HG02938 (cell line): Measurements from ENCODE around the gene CASP7.
"Not testable (repeated sequence)": the region's sequence is repeated elsewhere in the genome, so short reads cannot be mapped to it uniquely, and the experiment has no call there.

ENCODE experiments used
- ATAC-seq: cut with Tn5 transposase; IDR thresholded peaks from one replicate; pipeline ENCODE4 v1.9.1; 2021; ENCODE audit warnings: mild to moderate bottlenecking, moderate library complexity; ENCODE audit not compliant: unreplicated experiment

Gene CASP7

DNA sequence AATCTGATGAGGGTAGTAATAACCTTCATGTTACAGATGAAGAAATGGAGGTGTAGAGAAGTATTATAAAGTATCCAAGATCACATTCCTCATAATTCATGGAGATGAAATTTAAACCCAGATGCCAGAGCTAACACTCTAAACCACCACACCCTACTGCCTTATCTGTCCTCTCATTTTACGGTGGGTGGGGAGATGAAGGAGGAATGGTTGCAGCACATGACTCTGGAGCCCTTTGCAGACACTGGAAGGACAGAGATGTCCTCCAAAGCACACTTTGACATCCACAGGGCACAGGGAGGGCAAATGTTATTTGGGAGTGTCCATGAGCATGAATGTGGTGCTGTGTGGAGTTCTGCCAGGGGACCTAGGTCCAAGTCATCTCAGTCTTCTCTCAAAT lies 72.8 kb downstream of the CASP7 start:
- ATAC-seq = no peak

- no peak for ATAC-seq
Measured at GRCh38 chr10:113753020-113753692, 73.4 kb downstream of the CASP7 start.

GRCh38 chr10:113754125-113754524 lies 74.4 kb downstream of the CASP7 start:
- no peak for ATAC-seq

DNA sequence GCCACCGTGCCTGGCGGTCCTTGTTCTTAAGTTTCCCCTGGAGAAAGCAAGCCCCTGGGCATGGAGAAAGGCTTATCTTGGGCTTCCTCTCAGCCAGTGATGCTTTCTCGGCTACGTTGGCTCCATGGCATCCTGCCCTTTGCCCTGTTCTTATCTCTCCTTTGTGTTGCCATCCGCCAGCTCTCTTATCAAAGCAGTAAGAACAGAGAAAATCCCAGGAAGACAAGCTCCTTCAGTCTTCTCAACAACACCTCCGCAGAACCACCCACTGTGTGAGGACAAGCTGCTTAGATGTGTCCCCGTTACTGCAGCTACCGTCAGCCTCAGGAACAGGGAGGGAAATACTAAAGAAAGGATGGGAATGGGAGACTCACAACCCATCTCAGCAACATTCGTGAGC lies 75.1 kb downstream of the CASP7 start:
- no peak for ATAC-seq

GRCh38 chr10:113756940-113757543 lies 77.3 kb downstream of the CASP7 start:
- no peak for ATAC-seq

DNA sequence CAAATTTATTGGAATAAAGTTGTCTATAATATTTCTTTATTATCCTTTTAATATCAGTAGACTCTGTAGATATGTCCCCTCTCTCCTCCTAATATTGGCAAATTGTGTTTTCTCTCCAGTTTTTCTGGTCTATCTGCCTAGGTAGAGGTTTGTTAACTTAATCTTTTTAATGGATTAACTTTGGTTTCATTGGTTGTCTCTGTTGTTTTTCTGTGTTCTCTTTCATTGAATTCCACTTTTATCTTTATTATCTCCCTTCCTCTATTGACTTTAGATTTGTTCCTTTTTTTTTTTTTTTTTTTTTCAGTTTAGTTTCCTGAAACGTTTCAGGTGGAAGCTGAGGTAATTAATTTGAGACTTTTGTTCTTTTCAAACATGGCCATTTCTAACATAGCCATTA lies 82.4 kb downstream of the CASP7 start:
- no peak for ATAC-seq

DNA sequence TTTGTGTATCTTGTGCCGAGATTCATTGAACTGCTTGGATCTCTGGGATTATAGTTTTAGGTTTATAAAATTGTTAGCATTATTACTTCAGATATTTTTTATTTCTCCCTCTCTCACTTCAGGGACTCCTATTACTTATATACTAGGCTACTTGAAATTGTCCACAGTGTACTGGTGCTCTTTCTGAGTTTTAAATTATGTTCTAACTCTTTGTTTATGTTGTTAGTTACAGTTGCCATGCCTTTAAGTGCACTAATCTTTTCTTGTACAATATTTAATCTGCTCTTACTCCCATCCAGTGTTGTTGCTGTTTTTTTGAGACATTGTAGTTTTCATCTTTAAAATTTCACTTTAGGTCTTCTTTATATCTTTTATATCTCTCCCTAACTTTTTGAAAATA lies 84.9 kb downstream of the CASP7 start:
- no peak for ATAC-seq

- no peak for ATAC-seq
Measured at GRCh38 chr10:113765910-113766309, 86.2 kb downstream of the CASP7 start.

DNA sequence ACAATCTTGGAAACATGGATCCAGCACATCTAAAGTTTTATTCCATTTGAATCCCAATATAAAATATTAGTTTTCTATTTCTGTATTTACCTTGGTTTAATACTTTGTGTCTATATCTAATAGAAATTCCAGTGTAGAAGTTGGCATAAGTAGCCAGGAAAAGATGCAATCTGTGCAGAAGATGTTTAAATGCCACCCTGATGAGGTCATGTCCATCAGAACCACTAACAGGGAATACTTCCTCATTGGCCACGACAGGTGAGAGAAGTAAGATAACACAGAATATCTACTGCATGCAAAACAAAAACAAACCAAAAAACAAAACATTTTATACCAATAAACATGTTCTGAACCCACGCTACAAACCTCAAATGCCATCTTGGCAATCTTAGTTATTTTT lies 87.5 kb downstream of the CASP7 start:
- ATAC-seq = no peak

GRCh38 chr10:113770346-113770745 lies 90.6 kb downstream of the CASP7 start:
- no peak for ATAC-seq

- not testable (repeated sequence) for ATAC-seq
Measured at GRCh38 chr10:113771131-113771530, 91.4 kb downstream of the CASP7 start.

DNA sequence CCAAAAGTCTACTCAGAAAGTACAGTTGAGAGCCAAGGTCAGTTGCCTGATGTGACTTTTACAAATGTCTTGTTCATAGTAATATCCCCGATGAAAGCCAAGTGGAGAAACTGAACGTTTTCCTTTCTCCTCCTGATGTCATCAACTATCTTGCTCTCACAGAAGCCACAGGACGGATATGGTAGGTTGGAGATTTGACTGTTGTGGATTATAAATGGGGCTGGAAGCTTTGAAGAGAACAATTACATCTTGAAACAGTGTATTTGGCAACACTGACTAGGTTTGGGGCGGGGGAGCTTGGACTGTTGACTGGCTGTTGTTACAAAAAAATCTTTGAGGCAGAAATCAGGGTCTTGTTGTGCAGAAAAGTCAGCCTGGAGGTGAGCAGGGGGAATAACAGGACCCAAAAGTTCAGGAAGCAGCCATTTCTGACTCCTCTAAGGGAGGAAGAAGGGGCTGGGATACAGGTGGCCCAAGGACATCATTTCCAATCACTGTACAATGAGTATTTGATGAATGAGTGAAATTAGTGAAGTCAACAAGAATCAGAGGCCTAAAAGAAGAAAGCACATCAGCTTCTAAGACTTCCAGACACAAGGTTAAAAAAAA lies 96.1 kb downstream of the CASP7 start:
- ATAC-seq = no peak

- ATAC-seq = no peak
Measured at GRCh38 chr10:113776553-113776952, 96.8 kb downstream of the CASP7 start.
